Gastrocnemius medialis (tissue), 4 donors: ENCODE data around the gene SREBF1. TPM values are rescaled to one million over a fixed set of nuclear protein-coding genes. Genes with fewer than 3 reads are reported as not detected.

Source experiments
- ATAC-seq, 2 donors: fragments of 150-250 bp; one replicate each; pipeline ENCODE4 v1.9.1; 2016
- DNase-seq, 2 donors: peaks; one replicate each; pipeline ENCODE4 v3.0.0-alpha.2; 2019
- H3K27ac ChIP-seq, 4 donors: fragments of 200-600 bp; sonication (generic); 1 replicate in 1 of 4; 2 replicates in 3 of 4; pipeline ENCODE4 v1.5.1; 2016 to 2018; ENCODE audit warnings: mild to moderate bottlenecking in 2 of 4, moderate library complexity in 1 of 4
- H3K27me3 ChIP-seq, 3 donors: fragments of 200-600 bp; sonication (generic) in 2 of 3; 1 replicate in 1 of 3; 2 replicates in 2 of 3; pipeline versions ENCODE4 v1.5.1 to v1.6.0; 2016 to 2019; ENCODE audit warnings: mild to moderate bottlenecking in 1 of 3, moderate library complexity in 1 of 3
- H3K36me3 ChIP-seq, 2 donors: fragments of 200-600 bp; sonication (generic) in 1 of 2; one replicate each; pipeline ENCODE4 v1.5.1; 2017 to 2018
- H3K4me1 ChIP-seq, 2 donors: fragments of 200-600 bp; sonication (generic) in 1 of 2; one replicate each; pipeline ENCODE4 v1.5.1; 2016 to 2017; ENCODE audit warnings: mild to moderate bottlenecking in 2 of 2
- H3K4me3 ChIP-seq, 4 donors: fragments of 200-600 bp; sonication (generic) in 3 of 4; 1 replicate in 1 of 4; 2 replicates in 3 of 4; pipeline ENCODE4 v1.5.1; 2016 to 2019; ENCODE audit warnings: mild to moderate bottlenecking in 2 of 4
- H3K9me3 ChIP-seq, 3 donors: fragments of 200-600 bp; sonication (generic) in 2 of 3; 1 replicate in 1 of 3; 2 replicates in 2 of 3; pipeline ENCODE4 v1.5.1; 2016 to 2019
- CTCF ChIP-seq, 5 experiments: fragments of 450-650 bp in 3 of 5; fragments of 200-600 bp in 2 of 5; sonication (generic) in 2 of 5; IDR thresholded peaks in 4 of 5; conservative IDR thresholded peaks in 1 of 5; 1 replicate in 4 of 5; 2 replicates in 1 of 5; pipeline ENCODE4 v1.5.1; 2016 to 2019; ENCODE audit warnings: antibody characterized with exemption in 5 of 5, mild to moderate bottlenecking in 3 of 5, moderate library complexity in 3 of 5
- POLR2A ChIP-seq, 2 donors: fragments of 450-650 bp; IDR thresholded peaks; one replicate each; pipeline ENCODE4 v1.6.1; 2017; ENCODE audit warnings: antibody characterized with exemption in 2 of 2, mild to moderate bottlenecking in 2 of 2, moderate library complexity in 2 of 2
- in situ Hi-C, 4 donors: fragments of 200-750 bp; cut with MboI; loops; one replicate each; pipeline versions ENCODE4 v1.15.0 to v1.8.0; 2017; ENCODE audit warnings: low sequenced_read_pairs in 4 of 4
- intact Hi-C: fragments of 100-400 bp; cut with DNase I; formaldehyde crosslinking; loops from one replicate; pipeline ENCODE4 v1.15.1; 2023; ENCODE audit warnings: low total_unique reads
- total RNA-seq, 4 donors: library from RNA; depleted of rRNA; stranded (reverse); fragments of >200 nt; gene quantifications; one replicate each; pipeline versions ENCODE4 v1.1.0 to v1.2.3, GENCODE V29; 2016

Gene SREBF1
- total RNA-seq, 4 donors from 2014 or later: 11.1 to 64.5 (median 32.3) TPM

GRCh38 chr17:17865035-17865434, 28.2 kb upstream of the SREBF1 start:
- intact Hi-C loops (no loop called here), in situ Hi-C loops (loop anchor here (10.0 to 25.0 kb wide), 3 partner anchors 60 to 190 kb away; partner anchors contain the start of gene RAI1 (in 3 of the 4))
- Histone ChIP-seq H3K27ac (no peak overlapping the region), H3K4me1 (peaks cover under 1 to 15% of the 10 kb centered on the region in 2 donors), H3K4me3 (no peak overlapping the region), H3K9me3 (no peaks in the 10 kb centered on the region), H3K36me3 (peaks cover 0 to 29% of the 10 kb centered on the region in 2 donors), H3K27me3 (no peaks in the 10 kb centered on the region)
- no peak for DNase-seq
- no peak for TF ChIP-seq POLR2A (IDR thresholded peaks at IDR 0.05)
- no peak for TF ChIP-seq CTCF (IDR thresholded peaks at IDR 0.05 in 4 of 5, conservative IDR thresholded peaks at IDR 0.05 in 1 of 5)
- ATAC-seq: no peak

DNA sequence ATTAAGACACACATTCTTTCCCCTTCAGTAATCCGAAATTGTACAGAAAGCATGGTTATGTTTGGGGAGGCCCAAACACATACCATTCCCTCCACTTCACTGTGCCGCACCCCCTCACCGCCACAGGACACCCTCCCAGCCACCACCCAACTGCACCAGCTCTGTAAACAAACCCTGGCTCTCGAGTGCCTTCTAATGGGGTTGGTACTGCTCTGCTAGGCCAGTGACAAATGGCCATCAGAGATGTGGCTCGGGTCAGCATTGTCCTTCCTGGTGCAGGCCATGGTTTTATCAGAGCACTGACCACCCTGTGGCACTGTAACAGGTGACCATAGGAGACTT, 24.0 kb upstream of the SREBF1 start:
- Histone ChIP-seq H3K36me3 (peaks cover 0 to 15% of the 10 kb centered on the region in 2 donors), H3K27ac (peak overlapping the region in 1 of 4 donors; percentile 28), H3K4me1 (peaks cover 4 to 5% of the 10 kb centered on the region in 2 donors), H3K4me3 (no peak overlapping the region), H3K27me3 (no peaks in the 10 kb centered on the region), H3K9me3 (no peaks in the 10 kb centered on the region)
- in situ Hi-C loops: loop anchor here (10.0 to 25.0 kb wide), 3 partner anchors 56 to 186 kb away; partner anchors contain the start of gene RAI1 (in 3 of the 4)
- no peak for DNase-seq
- intact Hi-C loops: loop anchor here (1.0 kb wide), 2 partner anchors 48 to 179 kb away; partner anchors contain the start of gene RAI1
- TF ChIP-seq POLR2A (IDR thresholded peaks at IDR 0.05) (no peak), CTCF (IDR thresholded peaks at IDR 0.05 in 4 of 5, conservative IDR thresholded peaks at IDR 0.05 in 1 of 5) (no peak)
- ATAC-seq: no peak

- DNase-seq (peak in 1 of 2 donors; percentile 64), ATAC-seq (peak; percentile 94 to 95)
- Histone ChIP-seq H3K27me3 (no peaks in the 10 kb centered on the region), H3K9me3 (no peaks in the 10 kb centered on the region), H3K27ac (peak overlapping the region in 3 of 4 donors; percentile 28 to 44 (median 38)), H3K4me1 (peaks cover 4 to 5% of the 10 kb centered on the region in 2 donors), H3K36me3 (peaks cover 0 to 14% of the 10 kb centered on the region in 2 donors), H3K4me3 (no peak overlapping the region)
- intact Hi-C loops: loop anchor here (1.0 kb wide), 2 partner anchors 48 to 179 kb away; partner anchors contain the start of gene RAI1
- in situ Hi-C loops: loop anchor here (5.0 to 25.0 kb wide), 6 partner anchors 48 to 185 kb away; partner anchors contain the start of gene RAI1 (in 3 of the 4)
- TF ChIP-seq POLR2A (IDR thresholded peaks at IDR 0.05): no peak
- peak; percentile 96 to 99 (median 98) for TF ChIP-seq CTCF (IDR thresholded peaks at IDR 0.05 in 4 of 5, conservative IDR thresholded peaks at IDR 0.05 in 1 of 5)
Observed at GRCh38 chr17:17859909-17860765, 23.4 kb upstream of the SREBF1 start.

DNA sequence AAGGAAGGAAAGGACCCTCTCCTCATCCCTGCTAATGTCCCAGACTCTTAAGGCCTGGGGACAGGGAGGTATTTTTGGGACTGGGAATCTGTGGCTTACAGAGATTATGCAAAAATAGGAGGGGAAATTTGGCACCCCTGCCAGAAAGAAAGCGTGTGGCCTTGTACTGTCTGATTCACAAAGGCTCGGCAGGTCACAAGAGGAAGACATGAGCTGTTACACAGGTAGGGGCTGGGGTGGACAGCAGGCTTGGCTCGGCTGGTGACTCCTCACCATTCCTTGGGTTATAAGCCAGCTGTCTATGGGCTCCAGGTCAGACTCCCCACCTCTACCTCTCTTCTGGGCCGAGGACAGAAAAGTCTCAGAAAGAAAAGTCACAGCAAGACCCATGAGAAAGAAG, 20.7 kb upstream of the SREBF1 start:
- in situ Hi-C loops (loop anchor here (5.0 to 25.0 kb wide), 4 partner anchors 45 to 170 kb away; partner anchors contain the start of gene RAI1 (in 3 of the 4)), intact Hi-C loops (no loop called here)
- DNase-seq: no peak
- Histone ChIP-seq H3K4me3 (no peak overlapping the region), H3K27me3 (no peaks in the 10 kb centered on the region), H3K4me1 (peaks cover 4 to 5% of the 10 kb centered on the region in 2 donors), H3K9me3 (no peaks in the 10 kb centered on the region), H3K36me3 (peaks cover 0 to 14% of the 10 kb centered on the region in 2 donors), H3K27ac (no peak overlapping the region)
- ATAC-seq: no peak
- no peak for TF ChIP-seq CTCF (IDR thresholded peaks at IDR 0.05 in 4 of 5, conservative IDR thresholded peaks at IDR 0.05 in 1 of 5)
- TF ChIP-seq POLR2A (IDR thresholded peaks at IDR 0.05): no peak
